Fibroblast of the aortic adventitia (primary cell): ENCODE data around the gene MAST2. TPM values are rescaled to one million over a fixed set of nuclear protein-coding genes. Genes with fewer than 3 reads are reported as not detected.

ENCODE experiments used
- DNase-seq: peaks from one replicate; pipeline ENCODE4 v3.0.0-alpha.2; 2010; ENCODE audit warnings: low read depth
- H3K4me3 ChIP-seq: 2 replicates; pipeline ENCODE4 v1.5.1; 2011; ENCODE audit warnings: low read depth, mild to moderate bottlenecking, control low read depth, low read length, moderate library complexity
- total RNA-seq: library from RNA; depleted of rRNA; stranded (reverse); fragments of >200 nt; gene quantifications from 2 replicates; pipeline ENCODE4 v1.2.3, GENCODE V29; 2012; ENCODE audit warnings: low replicate concordance
- TF ChIP-seq, protein P1 (sequence below): IDR thresholded peaks from 2 replicates; pipeline ENCODE4 v1.5.1; 2011; ENCODE audit warnings: mild to moderate bottlenecking, low read length, control low read depth, inconsistent platforms; ENCODE audit not compliant: insufficient read depth

MAST2 gene
- total RNA-seq, 1 donor: 28.3 TPM

DNA sequence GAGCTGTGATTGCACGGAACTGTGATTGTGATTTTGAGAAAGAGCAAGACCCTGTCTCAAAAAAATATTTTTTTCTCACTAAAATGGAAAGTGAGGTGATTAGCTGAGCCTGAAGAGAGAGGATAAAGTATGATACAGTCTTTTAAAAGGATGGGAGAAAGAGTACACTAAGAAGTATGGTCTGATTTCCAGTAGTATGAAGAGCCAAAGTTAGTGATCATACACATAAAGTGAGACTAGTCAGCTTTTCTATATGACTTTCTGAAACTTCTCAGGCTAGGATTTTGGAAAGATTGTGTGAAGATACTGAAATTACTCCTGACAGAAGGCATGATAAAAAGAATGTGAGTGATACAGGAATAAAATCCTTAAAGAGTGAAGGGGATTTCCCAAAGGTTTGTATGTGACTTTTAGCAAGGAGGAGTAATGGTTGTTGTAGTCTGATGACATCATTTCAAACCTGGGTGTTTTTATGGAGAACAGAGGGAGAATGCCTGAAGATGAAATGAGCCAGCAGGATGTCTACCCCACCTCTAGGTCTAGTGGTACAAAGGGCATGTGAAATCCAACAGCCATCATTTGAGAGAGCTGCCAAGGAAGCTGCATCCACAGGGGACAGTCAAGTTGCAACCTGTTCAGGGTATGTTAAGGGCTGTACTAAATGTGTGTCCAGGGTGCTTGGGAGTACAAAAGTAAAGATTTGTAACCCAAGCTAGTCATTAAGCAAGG lies 171.3 kb downstream of the MAST2 start:
- TF ChIP-seq, protein P1, sequence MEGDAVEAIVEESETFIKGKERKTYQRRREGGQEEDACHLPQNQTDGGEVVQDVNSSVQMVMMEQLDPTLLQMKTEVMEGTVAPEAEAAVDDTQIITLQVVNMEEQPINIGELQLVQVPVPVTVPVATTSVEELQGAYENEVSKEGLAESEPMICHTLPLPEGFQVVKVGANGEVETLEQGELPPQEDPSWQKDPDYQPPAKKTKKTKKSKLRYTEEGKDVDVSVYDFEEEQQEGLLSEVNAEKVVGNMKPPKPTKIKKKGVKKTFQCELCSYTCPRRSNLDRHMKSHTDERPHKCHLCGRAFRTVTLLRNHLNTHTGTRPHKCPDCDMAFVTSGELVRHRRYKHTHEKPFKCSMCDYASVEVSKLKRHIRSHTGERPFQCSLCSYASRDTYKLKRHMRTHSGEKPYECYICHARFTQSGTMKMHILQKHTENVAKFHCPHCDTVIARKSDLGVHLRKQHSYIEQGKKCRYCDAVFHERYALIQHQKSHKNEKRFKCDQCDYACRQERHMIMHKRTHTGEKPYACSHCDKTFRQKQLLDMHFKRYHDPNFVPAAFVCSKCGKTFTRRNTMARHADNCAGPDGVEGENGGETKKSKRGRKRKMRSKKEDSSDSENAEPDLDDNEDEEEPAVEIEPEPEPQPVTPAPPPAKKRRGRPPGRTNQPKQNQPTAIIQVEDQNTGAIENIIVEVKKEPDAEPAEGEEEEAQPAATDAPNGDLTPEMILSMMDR: no peak
- DNase-seq: peak; percentile 7

DNA sequence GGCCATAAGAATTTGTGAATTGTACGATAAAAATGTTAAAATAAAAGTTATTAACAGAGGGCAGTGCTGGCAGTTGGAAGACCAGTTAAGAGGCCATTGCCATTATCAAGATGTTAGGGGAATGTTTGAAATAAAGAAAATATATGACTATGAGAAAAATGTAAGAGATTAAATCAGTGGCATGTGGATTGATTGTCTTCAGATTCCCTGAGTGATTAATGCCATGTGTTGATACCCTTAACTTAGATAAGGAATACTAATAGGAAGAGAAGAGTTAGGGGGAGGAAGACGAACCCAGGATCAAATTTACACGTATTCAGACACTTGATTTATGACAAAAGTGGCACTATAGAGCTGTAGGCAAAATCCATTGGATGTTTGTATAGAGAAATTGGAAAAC lies 173.2 kb downstream of the MAST2 start:
- no peak for DNase-seq
- no peak overlapping the region for H3K4me3 ChIP-seq
- TF ChIP-seq, protein P1: no peak

More for the DNA sequence above, 171.3 kb downstream of the MAST2 start:
- H3K4me3 ChIP-seq: no peak overlapping the region

GRCh38 chr1:45979074-45979777 lies 175.8 kb downstream of the MAST2 start:
- no peak for DNase-seq
- no peak overlapping the region for H3K4me3 ChIP-seq
- TF ChIP-seq, protein P1: no peak

DNA sequence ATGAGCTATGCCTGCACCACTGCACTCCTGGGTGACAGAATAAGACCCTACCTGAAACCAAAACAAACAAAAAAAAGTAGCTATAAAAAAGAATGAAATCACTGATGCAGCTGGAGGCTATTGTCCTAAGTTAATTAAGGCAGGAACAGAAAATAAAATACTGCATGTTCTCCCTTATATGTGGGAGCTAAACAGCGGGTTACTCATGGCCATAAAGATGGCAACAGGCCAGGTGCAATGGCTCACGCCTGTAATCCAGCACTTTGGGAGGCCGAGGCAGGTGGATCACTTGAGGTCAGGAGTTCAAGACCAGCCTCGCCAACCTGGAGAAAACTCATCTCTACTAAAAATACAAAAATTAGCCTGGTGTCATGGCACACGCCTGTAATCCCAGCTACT lies 176.4 kb downstream of the MAST2 start:
- TF ChIP-seq, protein P1: no peak
- DNase-seq: no peak
- no peak overlapping the region for H3K4me3 ChIP-seq

DNA sequence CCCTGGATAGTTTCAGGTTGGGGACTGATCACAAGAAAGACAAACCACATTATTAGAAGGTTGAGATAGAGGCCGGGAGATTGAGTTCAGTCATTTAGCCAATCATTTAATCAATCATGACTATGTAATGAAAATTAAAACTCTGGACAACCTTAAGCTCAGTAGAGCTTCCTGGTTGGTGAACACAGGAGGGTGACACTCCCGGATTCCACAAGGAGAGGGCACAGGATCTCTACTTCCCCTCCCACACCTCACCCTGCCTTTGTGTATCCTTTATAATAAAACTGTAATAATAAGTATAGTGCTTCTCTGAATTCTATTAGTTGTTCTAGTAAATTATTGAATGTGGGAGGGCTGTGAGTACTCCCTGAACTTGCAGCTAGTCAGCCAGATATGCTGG lies 178.9 kb downstream of the MAST2 start:
- DNase-seq: no peak
- TF ChIP-seq, protein P1: no peak
- no peak overlapping the region for H3K4me3 ChIP-seq

DNA sequence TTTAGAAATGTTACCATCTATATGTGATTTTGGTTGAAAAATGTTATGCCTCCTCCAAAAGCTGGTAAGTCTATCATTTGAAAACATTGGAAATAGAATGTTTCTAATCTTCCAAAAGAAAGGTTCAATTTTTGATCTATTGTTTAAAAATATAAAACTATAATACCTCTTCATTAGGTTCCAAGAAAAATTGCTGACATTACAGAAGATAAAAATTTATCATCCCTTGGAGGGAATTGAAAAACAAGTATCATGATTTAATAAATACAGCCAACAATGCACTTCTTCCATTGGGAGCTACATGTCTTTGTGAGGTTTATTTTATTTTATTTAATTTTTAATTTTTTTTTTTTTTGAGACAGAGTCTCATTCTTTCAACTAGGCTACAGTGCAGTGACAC lies 180.6 kb downstream of the MAST2 start:
- no peak overlapping the region for H3K4me3 ChIP-seq
- no peak for DNase-seq
- TF ChIP-seq, protein P1: no peak
